HG03066 (cell line): ENCODE data around the gene ADAMTS14.

Experiments used
- ATAC-seq: cut with Tn5 transposase; IDR thresholded peaks from one replicate; pipeline ENCODE4 v1.9.1; 2021; ENCODE audit warnings: low read depth; ENCODE audit not compliant: unreplicated experiment

ADAMTS14 gene

DNA sequence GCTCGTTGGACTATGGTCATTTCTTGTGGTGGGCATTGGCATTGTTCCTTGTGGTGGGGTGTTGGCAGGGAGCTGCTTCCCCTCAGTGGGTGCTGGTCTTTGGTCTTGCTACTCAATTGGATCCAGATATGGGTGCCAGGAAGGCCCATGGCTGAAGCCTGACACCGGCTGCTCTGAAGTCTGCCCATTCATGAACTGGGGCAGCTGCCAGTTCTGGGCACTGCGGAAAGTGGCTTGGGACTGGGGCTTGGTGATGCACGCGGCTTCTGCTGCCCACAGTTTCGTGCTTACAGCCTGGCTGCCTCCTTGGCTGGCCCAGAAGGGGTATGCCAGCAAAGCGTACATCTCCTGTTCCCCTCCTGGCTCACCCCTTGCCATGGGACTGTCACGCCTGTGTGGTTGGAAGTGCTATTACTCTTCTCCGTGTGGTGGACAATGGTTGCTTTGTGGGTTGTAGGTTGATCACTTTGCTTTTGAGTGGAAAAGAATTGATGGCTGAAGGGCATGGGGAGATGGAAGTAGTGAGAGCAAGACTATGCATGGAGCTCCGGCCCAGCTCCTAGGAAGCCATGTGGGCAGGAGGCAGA is 54.7 kb downstream of the ADAMTS14 start:
- ATAC-seq, result no peak

DNA sequence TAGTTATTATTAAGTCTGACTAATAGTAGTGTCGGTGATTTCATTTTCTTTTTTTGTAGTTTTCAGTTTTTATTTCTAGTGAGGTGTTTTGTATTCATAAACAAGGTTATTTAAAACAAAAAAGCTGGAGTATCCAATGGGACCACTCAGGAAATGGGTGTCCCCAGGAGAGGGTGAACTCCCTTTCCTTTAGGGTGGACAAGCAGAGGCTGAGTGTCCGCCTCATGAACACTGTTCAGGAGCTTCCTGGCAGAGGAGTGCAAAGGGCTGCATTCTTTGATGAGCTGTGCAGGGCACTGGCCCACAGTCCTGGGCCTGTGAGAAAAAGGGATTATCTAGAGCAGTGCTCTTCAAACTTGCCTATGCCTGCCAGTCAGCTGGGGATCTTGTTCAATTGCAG is 56.0 kb downstream of the ADAMTS14 start:
- ATAC-seq, result no peak

DNA sequence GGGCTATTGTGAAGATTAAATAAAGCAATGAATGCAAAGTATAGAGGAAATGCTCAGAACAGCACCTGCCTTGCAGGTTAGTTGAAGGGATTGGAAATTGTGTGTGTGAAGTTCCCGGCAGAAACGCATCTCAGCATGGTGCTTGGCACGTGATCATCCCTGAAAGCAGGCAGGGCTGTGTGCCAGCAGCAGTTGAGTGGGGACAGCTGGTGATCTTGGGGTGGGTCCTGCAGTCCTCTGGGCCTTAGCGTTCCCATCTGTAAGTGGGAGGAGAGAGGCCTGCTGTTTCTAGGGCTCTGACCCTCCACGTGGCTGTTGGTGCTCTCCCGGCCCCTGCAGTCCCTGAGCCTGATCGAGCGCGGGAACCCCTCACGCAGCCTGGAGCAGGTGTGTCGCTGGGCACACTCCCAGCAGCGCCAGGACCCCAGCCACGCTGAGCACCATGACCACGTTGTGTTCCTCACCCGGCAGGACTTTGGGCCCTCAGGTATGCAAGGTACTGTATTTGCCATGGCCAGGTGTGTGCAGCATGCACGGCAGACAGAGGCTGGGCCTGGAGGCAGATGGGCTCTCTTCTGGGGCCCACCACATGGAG is 57.6 kb downstream of the ADAMTS14 start:
- no peak for ATAC-seq

DNA sequence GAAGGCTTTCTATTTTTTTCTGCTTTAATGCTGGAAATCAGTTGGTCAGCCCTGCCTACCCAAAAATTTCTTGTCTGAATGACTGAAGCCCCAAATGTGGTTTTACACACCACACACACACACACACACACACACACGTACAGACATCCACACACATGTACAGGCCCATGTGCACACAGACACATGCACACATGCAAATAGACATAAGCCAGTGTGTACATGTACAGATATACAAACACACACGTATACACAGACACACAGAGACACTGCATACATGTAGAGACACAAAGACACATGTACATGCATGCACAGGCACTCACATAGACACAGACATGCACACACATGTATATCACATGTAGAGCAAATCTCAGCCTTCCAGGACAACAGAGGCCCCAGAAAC is 58.6 kb downstream of the ADAMTS14 start:
- no peak for ATAC-seq

DNA sequence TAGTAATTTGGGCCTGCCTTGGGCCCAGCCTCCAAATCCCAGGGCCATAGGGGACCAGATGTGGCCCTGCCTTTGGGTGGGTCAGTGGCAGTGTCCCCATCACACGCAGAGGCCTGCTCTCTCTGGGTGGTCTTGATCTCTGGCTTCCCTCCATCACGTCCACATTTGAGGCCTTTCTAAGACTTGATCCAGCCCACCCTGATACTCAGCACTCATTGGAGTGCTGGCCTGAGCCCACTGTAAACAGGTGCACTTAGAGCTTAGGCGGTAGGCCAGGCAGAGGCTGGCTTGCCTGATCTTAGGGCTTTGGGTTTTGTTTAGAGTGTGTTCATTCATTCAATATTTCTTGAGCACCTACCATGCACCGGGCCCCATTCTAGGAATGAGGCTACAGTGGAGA is 60.3 kb downstream of the ADAMTS14 start:
- ATAC-seq, result no peak

DNA sequence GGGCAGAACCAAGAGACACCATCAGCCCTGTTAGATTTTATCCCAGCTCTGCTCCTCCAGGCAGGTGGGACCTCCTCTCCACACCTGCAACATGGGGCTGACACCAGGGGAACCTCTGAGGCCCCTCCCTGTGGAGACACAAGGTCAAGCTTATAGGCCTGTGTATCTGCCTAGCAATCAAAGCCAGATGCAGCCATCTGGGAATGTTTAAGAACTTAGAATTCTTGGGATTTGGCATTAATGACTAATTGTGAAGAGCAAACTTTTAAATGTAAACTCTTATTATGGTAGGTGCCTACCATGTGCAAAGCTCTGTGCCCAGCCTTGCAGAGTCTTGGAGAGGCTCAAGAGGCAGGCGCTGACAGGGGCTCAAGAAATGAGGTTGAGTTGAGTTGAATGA is 60.7 kb downstream of the ADAMTS14 start:
- no peak for ATAC-seq

DNA sequence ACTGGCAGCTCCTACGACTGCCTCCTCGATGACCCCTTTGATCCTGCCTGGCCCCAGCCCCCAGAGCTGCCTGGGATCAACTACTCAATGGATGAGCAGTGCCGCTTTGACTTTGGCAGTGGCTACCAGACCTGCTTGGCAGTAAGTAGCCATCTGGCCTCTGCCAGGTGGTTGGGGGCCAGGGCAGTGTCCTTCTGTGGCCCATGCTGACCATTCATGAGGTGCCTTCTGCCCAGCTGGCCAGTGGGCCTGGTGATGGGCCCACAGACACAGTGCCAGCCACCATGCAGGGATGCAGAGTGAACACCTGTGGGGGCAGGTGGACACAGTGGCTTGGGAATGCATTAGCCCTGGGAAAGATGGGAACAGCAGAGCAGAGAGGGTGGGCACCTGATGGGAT is 62.9 kb downstream of the ADAMTS14 start:
- no peak for ATAC-seq

DNA sequence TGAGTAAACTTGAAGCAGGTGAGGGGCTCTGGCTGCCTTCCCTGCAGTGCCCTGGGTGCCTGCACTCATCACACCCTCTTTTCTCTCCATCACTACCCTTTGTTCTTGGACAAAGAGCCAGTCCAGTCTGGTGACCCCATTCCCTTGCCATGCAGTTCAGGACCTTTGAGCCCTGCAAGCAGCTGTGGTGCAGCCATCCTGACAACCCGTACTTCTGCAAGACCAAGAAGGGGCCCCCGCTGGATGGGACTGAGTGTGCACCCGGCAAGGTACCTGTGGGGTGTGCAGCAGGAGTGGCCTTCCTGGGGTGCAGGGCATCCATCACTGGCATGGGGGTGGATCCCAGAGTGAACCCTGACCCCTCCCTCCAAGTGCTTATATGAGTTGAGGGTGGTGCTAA is 64.2 kb downstream of the ADAMTS14 start:
- ATAC-seq, result no peak

DNA sequence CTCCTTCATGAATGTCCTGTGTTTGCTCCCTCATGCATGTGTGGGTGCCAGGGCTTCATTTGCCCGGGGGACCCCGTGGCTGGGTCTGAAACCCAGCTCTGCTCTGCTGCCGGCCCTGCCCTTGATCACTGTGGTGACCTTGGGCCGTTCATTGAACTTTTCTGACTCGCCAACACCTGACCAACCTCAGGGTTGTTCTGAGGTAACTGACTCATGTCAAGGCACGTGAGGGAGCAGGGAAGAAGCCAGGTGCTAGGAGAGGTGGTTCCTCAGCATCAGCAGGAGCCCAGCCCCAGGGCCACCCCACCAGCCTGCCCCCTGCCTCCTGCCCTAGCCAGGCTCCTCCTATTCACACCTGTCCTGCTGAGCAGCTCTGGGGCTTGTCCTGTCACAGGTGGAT is 64.9 kb downstream of the ADAMTS14 start:
- ATAC-seq, result no peak

DNA sequence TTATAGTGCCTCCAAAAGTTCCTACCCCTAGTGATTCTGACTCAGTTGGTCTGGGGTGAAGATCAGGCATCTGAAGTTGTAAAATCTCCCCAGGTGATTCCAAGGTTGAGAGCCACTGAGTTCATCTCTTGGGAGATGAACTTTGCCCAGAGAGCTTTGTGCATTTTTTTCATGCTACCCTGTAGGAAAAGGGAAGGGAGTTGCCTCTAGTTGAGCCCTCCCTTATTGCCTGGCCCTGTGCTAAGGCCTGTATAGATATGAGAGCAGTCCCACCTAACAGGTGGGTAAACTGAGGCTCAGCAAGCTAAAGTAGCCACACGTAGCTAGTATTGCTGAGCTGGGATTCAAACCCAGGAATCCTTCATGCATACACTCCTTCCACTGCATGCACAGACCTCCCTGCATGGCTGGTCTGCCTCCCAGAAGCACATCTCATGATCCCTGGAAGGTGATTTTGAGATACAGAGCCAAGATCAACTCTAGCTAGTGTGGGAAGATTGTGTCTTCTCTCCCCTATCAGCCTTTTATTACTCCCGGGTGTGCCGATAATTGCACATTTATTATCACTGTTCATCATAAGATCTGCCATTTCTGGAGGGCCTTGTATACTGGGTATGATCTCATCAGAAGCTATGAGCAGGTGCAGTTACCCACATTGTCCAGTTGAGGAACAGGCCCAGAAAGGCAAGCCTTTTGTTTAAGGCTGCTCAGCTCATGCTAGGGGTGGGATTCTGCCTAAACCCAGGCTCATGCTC is 65.9 kb downstream of the ADAMTS14 start:
- ATAC-seq, result no peak

DNA sequence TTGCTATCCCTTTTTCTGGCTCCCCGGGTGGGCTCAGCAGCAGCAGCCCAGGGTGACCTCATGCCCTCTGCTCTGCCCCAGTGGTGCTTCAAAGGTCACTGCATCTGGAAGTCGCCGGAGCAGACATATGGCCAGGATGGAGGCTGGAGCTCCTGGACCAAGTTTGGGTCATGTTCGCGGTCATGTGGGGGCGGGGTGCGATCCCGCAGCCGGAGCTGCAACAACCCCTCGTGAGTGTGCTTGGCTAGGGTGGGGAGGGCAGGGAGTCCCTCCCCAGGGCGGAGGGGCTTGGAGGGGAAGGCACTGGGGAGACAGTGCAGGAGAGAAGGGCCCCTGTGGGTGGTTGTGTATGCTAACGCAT is 66.4 kb downstream of the ADAMTS14 start:
- no peak for ATAC-seq

DNA sequence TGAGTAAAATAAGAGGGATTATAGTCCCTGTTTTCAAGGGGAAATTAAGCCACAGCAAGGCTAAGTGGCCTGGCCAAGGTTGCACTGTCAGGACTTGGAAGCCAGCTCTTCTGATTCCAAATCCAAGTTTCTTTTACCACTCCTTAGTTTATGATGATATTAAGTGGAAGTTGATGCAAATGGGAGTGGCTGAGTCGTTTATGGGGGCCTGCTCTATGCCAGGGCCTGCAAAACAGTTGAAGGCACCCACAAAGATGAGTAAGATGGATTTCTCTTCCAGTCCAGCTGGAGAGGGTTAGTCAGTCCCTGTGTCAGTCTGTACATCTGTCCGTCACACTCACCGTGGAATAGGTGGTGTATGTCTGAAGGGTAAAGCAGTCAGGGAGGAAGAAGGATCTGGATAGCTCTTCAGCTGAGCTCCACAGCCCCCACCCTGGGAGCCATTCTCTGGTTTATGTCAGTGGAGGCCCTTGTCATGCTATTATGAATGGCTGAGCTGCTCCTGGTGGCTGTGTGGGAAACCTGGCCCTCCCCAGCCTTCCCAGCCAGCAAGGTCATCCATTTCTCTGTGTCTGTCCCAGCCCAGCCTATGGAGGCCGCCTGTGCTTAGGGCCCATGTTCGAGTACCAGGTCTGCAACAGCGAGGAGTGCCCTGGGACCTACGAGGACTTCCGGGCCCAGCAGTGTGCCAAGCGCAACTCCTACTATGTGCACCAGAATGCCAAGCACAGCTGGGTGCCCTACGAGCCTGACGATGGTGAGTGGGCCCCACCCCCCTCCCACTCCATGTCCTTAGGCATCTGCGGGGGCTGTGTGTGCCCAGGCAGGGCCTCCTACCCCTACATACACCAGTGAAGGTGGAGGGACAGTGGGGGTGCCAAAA is 68.3 kb downstream of the ADAMTS14 start:
- ATAC-seq, result no peak

DNA sequence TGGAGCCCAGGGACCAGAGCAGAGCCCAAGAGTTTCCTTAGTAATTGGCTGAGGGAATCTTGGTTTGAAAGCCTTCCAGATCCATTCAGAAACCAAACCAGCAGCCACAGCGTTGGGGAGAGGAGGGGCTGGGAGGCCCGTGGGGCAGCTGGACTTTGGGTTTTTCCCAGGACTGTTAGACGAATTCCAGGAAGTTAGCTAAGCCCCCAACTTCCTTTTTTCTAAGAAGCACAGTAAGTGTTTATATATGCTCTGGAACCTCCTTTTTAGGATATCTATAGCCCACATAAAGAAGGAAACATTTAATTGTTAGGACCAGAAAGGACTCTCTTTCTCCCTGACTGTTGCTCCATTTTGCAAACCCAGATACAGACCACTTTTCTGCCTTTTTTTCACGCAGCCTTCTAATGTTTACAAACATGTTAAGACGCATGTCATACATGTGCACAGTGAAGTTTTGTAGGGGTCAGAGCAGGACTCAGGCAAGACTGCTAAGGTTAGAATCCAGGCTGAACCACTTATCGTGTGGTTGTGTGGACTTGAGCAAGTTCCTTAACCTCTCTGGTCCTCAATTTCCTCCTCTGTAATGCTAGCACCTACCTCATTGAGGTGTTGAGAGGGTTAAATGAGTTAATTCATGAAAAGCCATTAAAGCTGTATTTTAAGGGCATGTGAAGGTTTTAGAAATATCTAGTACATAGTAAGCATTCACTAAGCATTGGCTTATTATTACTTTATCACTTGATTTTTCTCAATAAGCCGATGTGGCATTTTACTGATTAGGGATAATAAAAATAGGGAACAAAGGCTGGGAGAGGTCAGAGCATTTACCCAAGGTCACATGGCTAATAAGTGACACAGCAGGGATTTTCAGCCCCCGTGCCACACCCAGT is 70.5 kb downstream of the ADAMTS14 start:
- no peak for ATAC-seq

DNA sequence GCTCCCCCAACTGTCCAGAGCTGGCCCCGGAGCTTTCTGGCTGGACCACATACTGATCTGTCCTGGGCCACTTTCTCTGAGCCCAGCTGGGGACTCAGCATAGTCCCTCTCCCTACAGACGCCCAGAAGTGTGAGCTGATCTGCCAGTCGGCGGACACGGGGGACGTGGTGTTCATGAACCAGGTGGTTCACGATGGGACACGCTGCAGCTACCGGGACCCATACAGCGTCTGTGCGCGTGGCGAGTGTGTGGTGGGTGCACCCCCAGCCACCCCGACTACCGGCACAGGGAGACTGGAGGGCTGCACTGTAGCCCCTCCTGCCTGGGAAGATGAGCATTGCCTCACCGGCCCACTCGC is 71.1 kb downstream of the ADAMTS14 start:
- ATAC-seq, result no peak

DNA sequence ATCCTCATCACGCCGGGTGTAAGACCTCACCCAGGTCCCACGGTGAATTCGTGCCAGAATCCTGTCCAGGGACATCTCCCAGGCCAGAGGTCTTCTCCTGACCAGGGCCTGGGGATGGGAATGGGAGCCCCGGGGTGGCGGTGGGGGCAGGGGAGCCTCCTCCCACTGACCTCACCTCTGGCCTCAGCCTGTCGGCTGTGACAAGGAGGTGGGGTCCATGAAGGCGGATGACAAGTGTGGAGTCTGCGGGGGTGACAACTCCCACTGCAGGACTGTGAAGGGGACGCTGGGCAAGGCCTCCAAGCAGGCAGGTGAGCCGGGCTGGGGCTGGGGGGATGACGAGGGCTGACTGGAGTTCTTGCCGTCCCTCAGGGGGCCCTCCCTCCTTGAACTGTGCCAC is 71.6 kb downstream of the ADAMTS14 start:
- no peak for ATAC-seq

DNA sequence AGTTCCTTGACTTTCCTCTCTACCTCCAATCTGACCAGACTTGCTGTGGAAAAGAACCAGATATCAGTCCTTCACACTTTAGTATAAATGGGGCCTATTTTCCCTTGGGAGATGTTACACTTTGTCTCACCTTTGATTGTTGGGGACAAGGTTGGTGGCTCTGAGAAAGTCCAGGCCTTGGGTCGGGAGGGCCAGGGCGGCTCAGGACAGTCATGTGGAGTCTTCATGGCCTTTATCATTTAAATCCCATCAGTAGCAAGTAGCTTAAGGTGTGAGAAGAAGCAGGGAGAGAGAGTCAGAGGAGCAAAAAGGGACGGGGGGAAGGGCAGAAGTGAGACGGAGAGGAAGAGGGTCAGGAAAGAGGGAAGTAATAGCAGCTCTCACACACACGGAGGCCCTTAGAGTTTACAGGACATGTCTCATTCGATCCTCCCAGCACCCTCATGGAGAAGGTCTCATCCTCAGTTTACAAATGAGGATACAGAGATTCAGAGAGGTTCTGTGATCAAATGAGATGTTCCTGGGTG is 72.4 kb downstream of the ADAMTS14 start:
- no peak for ATAC-seq

DNA sequence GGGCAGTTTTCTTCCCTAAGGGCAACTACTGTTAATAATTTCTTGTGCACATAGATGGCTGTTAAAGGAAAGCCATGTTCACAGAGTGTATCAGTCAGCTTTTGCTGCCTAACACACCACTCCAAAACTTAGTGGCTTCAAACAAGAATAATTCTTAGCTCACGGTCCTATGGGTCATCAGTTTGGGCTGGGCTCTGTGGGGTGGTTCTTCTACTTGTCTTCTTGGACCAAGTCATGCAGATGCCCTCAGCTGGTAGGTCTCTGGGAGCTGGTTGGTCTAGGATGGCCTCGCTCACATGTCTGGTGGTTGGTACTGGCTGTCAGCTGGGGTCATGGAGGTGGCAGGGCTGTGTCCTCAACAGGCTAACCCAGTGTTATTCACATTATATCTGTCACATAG is 73.2 kb downstream of the ADAMTS14 start:
- no peak for ATAC-seq

DNA sequence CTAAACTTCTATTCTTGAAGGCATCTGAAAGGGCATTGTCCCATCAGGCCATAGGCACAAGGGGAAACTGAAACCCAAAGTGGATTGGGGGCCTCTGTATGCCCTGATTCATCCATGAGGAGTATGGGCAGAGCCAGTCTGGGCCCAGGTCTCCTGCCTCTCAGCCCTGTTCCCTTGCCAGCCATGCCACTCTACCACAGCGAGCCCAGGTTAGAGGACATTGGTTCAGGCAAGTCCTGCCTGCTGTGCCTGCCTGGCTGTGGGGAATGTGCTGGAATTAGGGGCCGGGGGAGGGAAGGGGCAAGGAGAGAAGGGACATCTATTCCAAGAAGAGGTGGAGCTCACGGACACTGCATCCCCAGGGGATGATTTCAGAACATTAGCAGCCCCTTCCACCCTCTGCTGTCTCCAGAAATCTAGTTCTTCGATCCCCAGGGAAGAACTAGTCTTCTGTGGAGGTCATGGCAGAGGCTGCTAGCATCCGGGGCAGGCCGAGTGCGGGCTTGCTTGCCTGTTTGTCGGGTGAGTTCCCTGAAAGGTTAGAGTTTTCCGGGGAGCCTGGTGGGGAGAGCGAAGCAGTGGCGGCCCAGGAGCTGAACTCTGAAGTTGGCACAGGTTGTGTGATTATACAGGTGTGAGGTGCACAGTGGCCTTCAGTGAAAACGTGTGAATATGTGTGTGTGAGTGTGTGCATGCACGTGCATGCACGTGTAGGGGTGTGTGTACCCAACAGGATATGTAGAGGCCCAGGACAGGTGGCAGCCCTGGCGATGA is 75.1 kb downstream of the ADAMTS14 start:
- no peak for ATAC-seq

DNA sequence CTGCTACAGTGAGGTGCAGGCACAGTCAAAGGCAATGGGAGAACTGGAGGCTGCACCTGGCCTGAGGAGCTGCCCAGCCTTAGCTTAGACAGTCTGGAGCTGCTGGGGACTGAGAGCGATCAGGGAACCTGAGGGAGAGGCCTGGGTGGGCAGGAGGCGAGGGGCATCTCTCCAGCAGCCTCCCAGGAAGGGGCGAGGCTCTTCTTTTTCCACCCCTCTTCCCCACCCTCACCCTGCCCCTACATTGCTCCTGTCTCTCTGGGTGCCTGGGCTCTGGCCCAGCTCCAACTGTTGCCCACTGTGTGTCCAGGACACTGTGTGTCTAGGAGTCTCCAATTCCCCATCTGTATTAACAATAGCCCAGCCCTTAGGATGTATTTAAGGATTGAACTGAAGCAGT is 76.0 kb downstream of the ADAMTS14 start:
- no peak for ATAC-seq
